GM12878 (cell line): ENCODE results near the gene EHD4. TPM values are rescaled to one million over a fixed set of nuclear protein-coding genes. Genes with fewer than 3 reads are reported as not detected.
A peak's percentile ranks its signal among the peaks of the same experiment; 100 is the strongest.

Source experiments
- ATAC-seq: fragments of 200-7000 bp; cut with Tn5 transposase; 3 replicates; pipeline ENCODE4 v1.9.1; 2020; ENCODE audit warnings: mild to moderate bottlenecking, moderate library complexity
- BruUV-seq: library from RNA; stranded (reverse); fragments of 400-500 nt; replicated peaks from 2 replicates; lab custom pipeline; 2021; lab: Mats Ljungman, UMichigan
- CTCF ChIA-PET: fragments of 300-600 bp; sonication (Branson Sonifier 250); formaldehyde crosslinking; extraction: SDS; loops from one replicate; lab custom pipeline; 2021; ENCODE audit warnings: inconsistent platforms; lab: Yijun Ruan, JAX
- POLR2A ChIA-PET: fragments of 350-600 bp; formaldehyde crosslinking; extraction: SDS; loops from one replicate; lab custom pipeline; 2021; ENCODE audit warnings: inconsistent platforms; lab: Charles Lee
- RAD21 ChIA-PET: fragments of 300-600 bp; sonication (Branson Sonifier 250); formaldehyde crosslinking; loops from one replicate; lab custom pipeline; 2023; ENCODE audit warnings: antibody characterized with exemption; ENCODE audit not compliant: unreplicated experiment; lab: Charles Lee
- SMC1A ChIA-PET: fragments of 300-600 bp; sonication (Branson Sonifier 250); formaldehyde crosslinking; loops from one replicate; lab custom pipeline; 2023; ENCODE audit not compliant: unreplicated experiment, uncharacterized antibody; lab: Charles Lee
- DNase-seq: peaks from one replicate; pipeline ENCODE4 v3.0.0-alpha.2; 2011; ENCODE audit warnings: low read depth, low spot score
- FAIRE-seq: peaks from 3 replicates; lab custom pipeline; 2011; peaks lifted over from hg19 to GRCh38; lab: Jason Lieb, UNC
- H2AFZ ChIP-seq: 2 replicates; pipeline ENCODE4 v1.6.0; 2011; ENCODE audit warnings: low read depth, low read length, control low read depth; ENCODE audit not compliant: control insufficient read depth
- H3K27ac ChIP-seq: 2 replicates; pipeline ENCODE4 v1.5.1; 2011; ENCODE audit warnings: control low read depth; ENCODE audit not compliant: control insufficient read depth, insufficient read depth
- H3K27me3 ChIP-seq, 2 experiments: replicated peaks in 1 of 2; 2 replicates each; pipeline versions ENCODE4 v1.6.0 to v1.6.1; 2011; ENCODE audit warnings: low read length in 1 of 2; ENCODE audit not compliant: control insufficient read depth in 2 of 2, insufficient read depth in 2 of 2
- H3K36me3 ChIP-seq, 2 experiments: 2 replicates each; pipeline ENCODE4 v1.5.1; 2011; ENCODE audit warnings: low read length in 1 of 2; ENCODE audit not compliant: control insufficient read depth in 2 of 2, insufficient read depth in 2 of 2
- H3K4me1 ChIP-seq: 2 replicates; pipeline ENCODE4 v1.6.1; 2011; ENCODE audit warnings: mild to moderate bottlenecking, low read length, moderate library complexity, mixed read lengths; ENCODE audit not compliant: control insufficient read depth, insufficient read depth
- H3K4me2 ChIP-seq: 2 replicates; pipeline ENCODE4 v1.6.0; 2011; ENCODE audit warnings: control low read depth; ENCODE audit not compliant: control insufficient read depth, insufficient read depth
- H3K4me3 ChIP-seq: fragments of 200-600 bp; sonication (generic); 2 replicates; pipeline ENCODE4 v1.5.1; 2016
- H3K79me2 ChIP-seq: 2 replicates; pipeline ENCODE4 v1.6.0; 2011; ENCODE audit warnings: low read length; ENCODE audit not compliant: control insufficient read depth, insufficient read depth
- H3K9ac ChIP-seq: 2 replicates; pipeline ENCODE4 v1.8.0; 2011; ENCODE audit warnings: low read length, control low read depth, mixed read lengths; ENCODE audit not compliant: control insufficient read depth, insufficient read depth
- H3K9me3 ChIP-seq: replicated peaks from 3 replicates; pipeline ENCODE4 v1.5.1; 2011; ENCODE audit warnings: mild to moderate bottlenecking, low read length; ENCODE audit not compliant: control insufficient read depth, insufficient read depth
- H4K20me1 ChIP-seq: 2 replicates; pipeline ENCODE4 v1.6.0; 2011; ENCODE audit not compliant: control insufficient read depth, insufficient read depth
- KAT2A ChIP-seq: conservative IDR thresholded peaks from 2 replicates; pipeline ENCODE4 v1.6.1; 2011; ENCODE audit warnings: low read depth, low read length; ENCODE audit not compliant: control insufficient read depth
- LARP7 ChIP-seq: fragments of 450-650 bp; IDR thresholded peaks from 2 replicates; pipeline ENCODE4 v1.6.1; 2017; ENCODE audit warnings: mild to moderate bottlenecking
- MEF2B ChIP-seq: fragments of 450-650 bp; IDR thresholded peaks from 2 replicates; pipeline ENCODE4 v1.6.1; 2018; ENCODE audit warnings: mild to moderate bottlenecking, moderate library complexity; ENCODE audit not compliant: partially characterized antibody, poor library complexity, severe bottlenecking
- POLR2A ChIP-seq: IDR thresholded peaks from 2 replicates; pipeline ENCODE4 v1.6.1; 2011; ENCODE audit warnings: low read depth, mild to moderate bottlenecking, low read length
- WGBS: methylation state at CpG from one replicate; pipeline ENCODE4 v1.1.6; 2016; ENCODE audit warnings: low lambda C conversion rate; ENCODE audit not compliant: insufficient replicate concordance, insufficient coverage; ENCODE audit errors: missing lambda C conversion rate; 5-methylcytosine and 5-hydroxymethylcytosine counted together
- in situ Hi-C: fragments of 300-500 bp; cut with MboI; formaldehyde crosslinking; loops from 9 replicates; pipeline ENCODE4 v1.14.3; 2018; ENCODE audit warnings: mixed read lengths
- intact Hi-C: fragments of 100-400 bp; cut with micrococcal nuclease; formaldehyde crosslinking; loops from one replicate; pipeline ENCODE4 v1.14.2; 2022; ENCODE audit not compliant: unreplicated experiment
- polyA plus RNA-seq, 11 experiments: library from polyadenylated mRNA; depleted of rRNA in 4 of 11; unstranded in 6 of 11; stranded (reverse) in 5 of 11; fragments of >200 nt; fragmentation: Nextera tagmentation in 4 of 11; fragmentation: Illumina TruSeq in 1 of 11; extraction: Ambion mirVana in 4 of 11; extraction: Trizol in 1 of 11; gene quantifications; 1 replicate in 1 of 11; 2 replicates in 10 of 11; pipeline versions ENCODE4 v1.2.1 to v1.2.3, GENCODE V29; 2011 to 2016; ENCODE audit warnings: inconsistent platforms in 2 of 11, missing spikeins in 2 of 11, low read depth in 1 of 11
- total RNA-seq, 4 experiments: library from RNA; depleted of rRNA in 3 of 4; stranded (reverse); fragments of >200 nt in 3 of 4; fragmentation: Illumina TruSeq in 1 of 4; extraction: Trizol in 1 of 4; gene quantifications; 2 replicates each; pipeline versions ENCODE4 v1.2.1 to v1.2.3, GENCODE V29; 2013 to 2021

EHD4 gene
- total and polyA plus RNA-seq, 10 of the 15 experiments (the other 5 are each of a cell fraction or from before 2014, with no cell fraction given), result 4.2 to 62.9 (median 44.7) TPM

- no peak for ATAC-seq
- H3K4me1 ChIP-seq, result peaks cover 14% of the 10 kb centered on the region
- ChIA-PET SMC1A (no interaction called here), RAD21 (no interaction called here), CTCF (interaction anchor here (4.4 kb wide), 1 partner anchor 16 kb away, joined by 16 read pairs; no protein-coding TSS in a partner anchor), POLR2A (interaction anchor here (0.6 kb wide), 1 partner anchor 28 kb away, joined by 3 read pairs; no protein-coding TSS in a partner anchor)
- H3K27ac ChIP-seq, result no peak overlapping the region
- intact Hi-C loops, result no loop called here
- no TSS peak for BruUV-seq
- no peak overlapping the region for H2AFZ ChIP-seq
- WGBS, result 88% methylated on average over 9 of the region's 9 CpGs
- in situ Hi-C loops, result no loop called here
- TF ChIP-seq POLR2A (peak; percentile 18; the same call in 1 of the 2 replicates), KAT2A (no peak)
- peaks cover 26 to 31% of the 10 kb centered on the region in 2 experiments for H3K36me3 ChIP-seq
- DNase-seq, result no peak
- no peak for FAIRE-seq
- no peak overlapping the region for H3K4me3 ChIP-seq
- no peaks in the 10 kb centered on the region; the same call in 1 of the 2 replicates for H4K20me1 ChIP-seq
- no peaks in the 10 kb centered on the region for H3K27me3 ChIP-seq
- peaks cover 7% of the 10 kb centered on the region for H3K79me2 ChIP-seq
- H3K9me3 ChIP-seq, result no peaks in the 10 kb centered on the region
- H3K4me2 ChIP-seq, result no peak overlapping the region
- H3K9ac ChIP-seq, result no peak overlapping the region
Measured at GRCh38 chr15:41921167-41921566, 51.2 kb downstream of the EHD4 start.

- intact Hi-C loops (no loop called here), in situ Hi-C loops (no loop called here)
- Histone ChIP-seq H2AFZ (no peak overlapping the region), H3K4me3 (no peak overlapping the region), H3K79me2 (no peaks in the 10 kb centered on the region; the same call in none of the 2 replicates), H3K27me3 (no peaks in the 10 kb centered on the region), H3K9me3 (no peaks in the 10 kb centered on the region), H3K9ac (no peak overlapping the region), H4K20me1 (no peaks in the 10 kb centered on the region), H3K4me2 (no peak overlapping the region), H3K36me3 (peaks cover 24 to 28% of the 10 kb centered on the region in 2 experiments), H3K4me1 (peaks cover 13% of the 10 kb centered on the region), H3K27ac (no peak overlapping the region)
- no TSS peak for BruUV-seq
- SMC1A ChIA-PET, result no interaction called here
- RAD21 ChIA-PET, result no interaction called here
- 96% methylated on average over 3 of the region's 3 CpGs for WGBS
- FAIRE-seq (no peak), DNase-seq (no peak), ATAC-seq (no peak)
- CTCF ChIA-PET, result interaction anchor here (1.0 to 4.4 kb wide), 2 partner anchors 15 to 53 kb away, joined by 3 to 16 read pairs; no protein-coding TSS in a partner anchor
- POLR2A ChIA-PET, result interaction anchor here (0.5 kb wide), 1 partner anchor 175 kb away, joined by 3 read pairs; no protein-coding TSS in a partner anchor
- peak; percentile 52 for TF ChIP-seq MEF2B
- TF ChIP-seq LARP7, result no peak
Measured at GRCh38 chr15:41919954-41920538, 52.3 kb downstream of the EHD4 start.
